ENCODE results near the gene PADI2.

The PADI2 gene

GRCh38 chr1:17099616-17100340 lies 19.5 kb downstream of the PADI2 start:
- TF ChIP-seq CTCF (conservative IDR thresholded peaks at IDR 0.05; ENCODE audit: low read depth, low read length) = no peak
- H3K27me3 ChIP-seq (ENCODE audit: insufficient read depth, low read depth) = peaks cover 94% of the 10 kb centered on the region
- no peaks in the 10 kb centered on the region for H4K20me1 ChIP-seq (ENCODE audit: insufficient read depth)
- no peaks in the 10 kb centered on the region for H3K79me2 ChIP-seq (ENCODE audit: insufficient read depth, low read depth)
- H3K9ac ChIP-seq = no peak overlapping the region
- H3K4me2 ChIP-seq = no peak overlapping the region
- H3K4me1 ChIP-seq (ENCODE audit: low read depth, poor library complexity, severe bottlenecking) = no peaks in the 10 kb centered on the region
- no peaks in the 10 kb centered on the region for H3K36me3 ChIP-seq (ENCODE audit: insufficient read depth)
- H3K27ac ChIP-seq = no peak overlapping the region
- H2AFZ ChIP-seq (ENCODE audit: low read depth) = no peak overlapping the region
- no peak overlapping the region for H3K4me3 ChIP-seq (IDR thresholded peaks at IDR 0.05; ENCODE audit: insufficient read depth, low read depth, low read length)

GRCh38 chr1:17098446-17099317 lies 20.6 kb downstream of the PADI2 start:
- Histone ChIP-seq H3K36me3 (ENCODE audit: insufficient read depth) (no peaks in the 10 kb centered on the region), H3K4me3 (IDR thresholded peaks at IDR 0.05; ENCODE audit: insufficient read depth, low read depth, low read length) (no peak overlapping the region), H2AFZ (ENCODE audit: low read depth) (no peak overlapping the region), H3K4me1 (ENCODE audit: low read depth, poor library complexity, severe bottlenecking) (no peaks in the 10 kb centered on the region), H3K79me2 (ENCODE audit: insufficient read depth, low read depth) (no peaks in the 10 kb centered on the region), H3K4me2 (no peak overlapping the region), H3K27me3 (ENCODE audit: insufficient read depth, low read depth) (peaks cover 97% of the 10 kb centered on the region), H3K27ac (no peak overlapping the region), H3K9ac (no peak overlapping the region), H4K20me1 (ENCODE audit: insufficient read depth) (no peaks in the 10 kb centered on the region)
- TF ChIP-seq CTCF (conservative IDR thresholded peaks at IDR 0.05; ENCODE audit: low read depth, low read length) = no peak

- Histone ChIP-seq H2AFZ (ENCODE audit: low read depth) (no peak overlapping the region), H4K20me1 (ENCODE audit: insufficient read depth) (no peaks in the 10 kb centered on the region), H3K4me2 (no peak overlapping the region), H3K27me3 (ENCODE audit: insufficient read depth, low read depth) (peaks cover 96% of the 10 kb centered on the region), H3K79me2 (ENCODE audit: insufficient read depth, low read depth) (no peaks in the 10 kb centered on the region), H3K4me3 (IDR thresholded peaks at IDR 0.05; ENCODE audit: insufficient read depth, low read depth, low read length) (no peak overlapping the region), H3K9ac (no peak overlapping the region), H3K4me1 (ENCODE audit: low read depth, poor library complexity, severe bottlenecking) (no peaks in the 10 kb centered on the region), H3K27ac (no peak overlapping the region), H3K36me3 (ENCODE audit: insufficient read depth) (no peaks in the 10 kb centered on the region)
- no peak for TF ChIP-seq CTCF (conservative IDR thresholded peaks at IDR 0.05; ENCODE audit: low read depth, low read length)
These were observed 21.5 kb downstream of the PADI2 start for GRCh38 chr1:17097787-17098186.

GRCh38 chr1:17097147-17097546 lies 22.1 kb downstream of the PADI2 start:
- H4K20me1 ChIP-seq (ENCODE audit: insufficient read depth) = no peaks in the 10 kb centered on the region
- H3K9ac ChIP-seq = no peak overlapping the region
- TF ChIP-seq CTCF (conservative IDR thresholded peaks at IDR 0.05; ENCODE audit: low read depth, low read length) = no peak
- no peaks in the 10 kb centered on the region for H3K36me3 ChIP-seq (ENCODE audit: insufficient read depth)
- H3K4me3 ChIP-seq (IDR thresholded peaks at IDR 0.05; ENCODE audit: insufficient read depth, low read depth, low read length) = no peak overlapping the region
- no peak overlapping the region for H3K4me2 ChIP-seq
- H2AFZ ChIP-seq (ENCODE audit: low read depth) = no peak overlapping the region
- H3K27ac ChIP-seq = no peak overlapping the region
- peaks cover 95% of the 10 kb centered on the region for H3K27me3 ChIP-seq (ENCODE audit: insufficient read depth, low read depth)
- no peaks in the 10 kb centered on the region for H3K4me1 ChIP-seq (ENCODE audit: low read depth, poor library complexity, severe bottlenecking)
- H3K79me2 ChIP-seq (ENCODE audit: insufficient read depth, low read depth) = no peaks in the 10 kb centered on the region

All from KMS-11 (cell line).